ENCODE measurements around the gene SAFB2.
A peak's percentile ranks its signal among the peaks of the same experiment; 100 is the strongest.

The SAFB2 gene

GRCh38 chr19:5578097-5578846, 44.3 kb downstream of the SAFB2 start:
- peak; percentile 54 for DNase-seq

GRCh38 chr19:5575590-5575989, 47.0 kb downstream of the SAFB2 start:
- DNase-seq, result no peak

DNA sequence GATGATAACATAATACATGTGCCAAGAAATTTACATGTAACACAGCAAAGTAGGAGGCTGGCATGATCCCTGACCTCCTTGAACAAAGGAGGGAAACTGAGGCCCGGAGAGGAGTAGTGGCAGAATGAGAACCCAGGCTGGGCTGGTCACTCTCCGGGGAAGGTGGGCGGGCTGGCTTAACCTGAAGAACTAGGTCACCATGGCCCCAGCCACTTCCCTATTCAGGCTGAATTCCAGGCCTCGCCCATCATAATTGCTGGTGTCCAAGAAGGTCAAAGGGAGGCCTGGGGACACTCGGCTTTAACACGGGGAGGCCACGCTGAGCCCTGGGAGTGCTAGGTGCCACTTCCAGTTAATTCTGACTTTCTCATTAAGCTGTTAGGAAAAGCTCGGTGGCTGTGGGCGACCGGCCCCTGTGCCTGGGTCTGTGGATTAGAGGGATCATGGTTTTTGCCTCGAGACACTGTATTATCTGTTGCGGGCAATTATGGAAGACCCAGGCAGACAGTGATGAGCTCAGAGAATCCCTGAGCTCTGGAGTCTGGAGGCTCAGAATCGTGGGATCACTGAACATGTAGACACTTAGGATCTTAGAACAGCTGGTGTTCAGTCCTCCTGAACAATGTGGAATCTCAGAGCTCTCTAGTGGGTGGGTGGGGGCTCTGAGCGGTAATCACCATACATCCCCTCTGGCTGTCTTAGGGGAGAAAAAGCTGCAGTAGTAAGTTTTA, 49.9 kb downstream of the SAFB2 start:
- DNase-seq, result no peak

DNA sequence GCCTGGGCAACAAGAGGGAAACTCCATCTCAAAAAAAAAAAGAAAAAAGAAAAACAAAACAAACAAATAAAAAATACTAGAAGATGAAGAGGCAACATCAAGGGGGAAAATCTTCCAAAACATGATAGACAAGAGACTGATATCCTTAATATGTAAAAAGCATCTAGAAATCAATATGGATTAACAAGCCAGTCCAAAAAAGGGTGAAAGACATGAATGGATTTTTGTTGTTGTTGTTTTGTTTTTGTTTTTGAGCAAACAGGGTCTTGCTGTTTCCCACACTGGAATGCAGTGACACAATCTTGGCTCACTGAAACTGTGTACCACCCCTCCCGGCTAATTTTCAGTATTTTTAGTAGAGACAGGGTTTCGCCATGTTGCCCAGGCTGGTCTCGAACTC, 50.8 kb downstream of the SAFB2 start:
- no peak for DNase-seq

- DNase-seq, result no peak
Observed at GRCh38 chr19:5567970-5568407, 54.6 kb downstream of the SAFB2 start.

DNA sequence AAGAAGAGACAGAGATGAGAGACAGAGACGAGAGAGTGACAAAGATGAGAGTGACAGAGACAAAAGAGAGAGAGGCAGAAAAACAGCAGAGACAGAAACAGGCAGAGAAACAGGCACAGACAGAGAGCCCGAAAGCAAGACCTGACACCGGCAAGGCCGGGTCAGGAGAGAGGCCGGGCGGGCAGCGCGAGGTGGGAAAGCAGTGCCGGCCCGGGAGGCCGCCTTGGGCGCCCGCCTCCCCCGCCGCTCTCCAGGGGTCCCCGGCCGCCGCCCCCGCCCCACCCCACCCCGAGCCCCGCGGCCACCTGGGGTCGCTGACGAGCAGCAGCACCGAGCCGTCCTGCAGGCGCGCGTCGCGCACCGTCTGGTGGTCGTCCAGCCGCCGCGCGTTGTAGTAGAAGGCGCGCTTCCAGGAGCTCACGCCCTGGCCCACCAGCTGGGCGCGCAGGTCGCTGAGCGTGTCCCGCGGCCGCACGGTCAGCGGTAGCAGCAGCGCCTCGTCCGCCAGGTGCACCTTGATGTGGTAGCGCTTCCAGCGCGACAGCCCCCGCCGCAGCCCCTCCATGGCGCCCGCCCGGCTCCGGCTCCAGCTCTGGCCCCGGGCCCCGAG, 55.1 kb downstream of the SAFB2 start, which contains the start of gene TINCR:
TSS of gene TINCR (minus strand) at position 594 of the 610 bp plus-strand sequence.
- no peak for DNase-seq

GRCh38 chr19:5564930-5565329, 57.6 kb downstream of the SAFB2 start:
- no peak for DNase-seq

- no peak for DNase-seq
Observed at GRCh38 chr19:5563935-5564612, 58.5 kb downstream of the SAFB2 start.

DNA sequence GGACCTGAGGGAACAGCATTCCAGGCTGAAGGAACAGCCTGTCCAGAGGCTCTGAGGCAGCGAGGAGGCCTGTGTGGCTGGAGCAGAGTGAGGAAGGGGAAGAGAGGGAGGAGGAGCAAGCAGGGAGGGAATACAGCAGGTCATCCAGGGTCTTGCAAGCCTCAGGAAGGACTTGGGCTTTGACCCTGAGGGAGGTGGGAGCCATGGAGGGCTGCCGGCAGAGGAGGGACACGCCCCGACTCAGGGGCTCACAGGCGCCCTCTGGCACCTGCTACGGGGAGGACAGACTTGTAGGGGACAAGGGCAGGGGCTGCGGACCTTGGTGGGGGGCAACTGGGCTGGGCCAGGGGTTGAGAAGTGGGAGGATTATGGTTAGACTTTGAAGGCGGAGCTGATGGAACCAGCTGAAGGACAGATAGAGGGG, 59.6 kb downstream of the SAFB2 start:
- DNase-seq, result no peak

GRCh38 chr19:5562280-5562679, 60.3 kb downstream of the SAFB2 start:
- DNase-seq, result no peak

DNA sequence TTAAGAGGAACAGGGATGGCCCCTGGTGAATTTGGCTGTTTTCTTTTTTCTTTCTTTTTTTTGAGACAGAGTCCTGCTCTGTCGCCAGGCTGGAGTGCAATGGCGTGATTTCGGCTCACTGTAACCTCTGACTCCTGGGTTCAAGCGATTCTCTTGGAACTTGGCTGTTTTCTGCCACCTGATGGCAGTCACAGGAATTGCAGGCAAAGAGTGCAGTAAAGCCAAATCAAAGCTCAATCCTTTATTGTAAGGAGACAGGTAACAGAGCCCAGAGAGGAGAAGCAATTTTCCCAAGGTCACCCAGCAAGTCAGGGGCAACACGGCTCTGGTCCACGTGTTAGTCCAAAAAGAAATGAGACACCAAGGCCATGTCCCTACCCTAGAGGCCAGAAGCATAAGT, 61.0 kb downstream of the SAFB2 start:
- DNase-seq, result no peak

DNA sequence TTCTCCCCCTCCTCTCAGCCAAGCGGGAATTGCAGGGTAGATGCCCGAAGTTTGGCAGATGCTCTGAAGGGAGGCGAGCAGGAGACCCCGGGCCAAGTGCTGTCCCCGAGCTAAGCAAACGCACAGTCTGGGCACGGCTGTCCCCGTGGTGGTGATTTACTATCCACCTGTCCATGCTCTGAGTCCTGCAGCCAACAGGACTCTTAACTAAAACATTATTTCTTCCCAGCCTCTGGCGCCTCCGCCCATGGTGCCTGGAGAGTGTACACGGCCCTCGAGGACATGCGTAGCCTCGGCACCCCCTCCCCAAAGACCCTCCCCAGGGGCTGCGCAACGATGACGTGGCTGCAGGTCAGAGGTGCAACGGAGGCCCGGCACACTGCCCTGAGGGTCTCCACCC, 62.4 kb downstream of the SAFB2 start:
- no peak for DNase-seq

DNA sequence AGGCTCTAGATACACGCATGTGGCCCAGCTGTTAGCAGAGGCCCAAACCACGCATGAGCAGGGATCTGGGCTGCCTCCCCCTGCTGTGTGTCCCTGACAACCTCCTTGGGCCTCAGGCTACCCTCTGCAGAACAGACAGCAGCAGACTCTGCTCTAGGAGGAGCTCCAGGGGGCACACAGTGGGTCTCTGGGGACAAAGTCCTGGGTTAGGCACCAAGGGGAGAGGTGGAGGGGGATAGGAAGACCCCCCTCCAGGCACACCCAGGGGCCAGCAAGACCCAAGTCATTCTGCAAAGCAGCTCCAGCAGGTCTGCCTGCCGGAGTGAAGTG, 62.8 kb downstream of the SAFB2 start:
- DNase-seq, result no peak

DNA sequence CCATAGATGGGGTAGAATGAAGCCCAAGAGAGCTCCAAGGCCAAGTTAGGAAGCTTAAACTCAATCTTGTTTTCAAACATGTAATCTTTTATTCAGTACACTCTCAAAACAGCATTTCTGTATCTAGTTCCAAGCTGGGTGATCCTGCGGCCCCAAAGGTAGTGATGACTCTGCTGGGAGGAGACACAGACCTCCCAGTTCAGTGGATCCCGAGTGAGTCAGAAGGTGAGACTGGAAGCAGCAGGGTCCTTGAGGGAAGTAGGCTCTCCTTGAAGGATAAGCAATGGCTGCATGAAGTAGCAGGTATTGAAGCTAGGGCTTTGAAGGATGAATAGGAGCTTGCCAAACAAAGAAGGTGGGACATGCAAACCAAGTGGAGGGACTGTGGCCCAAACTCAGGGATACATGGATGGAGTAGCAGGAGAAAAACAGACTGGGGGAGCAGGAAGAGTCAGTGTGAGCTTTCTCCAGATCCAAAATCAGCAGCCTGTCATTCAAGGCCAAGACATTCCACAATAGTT, 64.4 kb downstream of the SAFB2 start:
- no peak for DNase-seq

GRCh38 chr19:5557691-5558090, 64.9 kb downstream of the SAFB2 start:
- DNase-seq, result no peak

DNA sequence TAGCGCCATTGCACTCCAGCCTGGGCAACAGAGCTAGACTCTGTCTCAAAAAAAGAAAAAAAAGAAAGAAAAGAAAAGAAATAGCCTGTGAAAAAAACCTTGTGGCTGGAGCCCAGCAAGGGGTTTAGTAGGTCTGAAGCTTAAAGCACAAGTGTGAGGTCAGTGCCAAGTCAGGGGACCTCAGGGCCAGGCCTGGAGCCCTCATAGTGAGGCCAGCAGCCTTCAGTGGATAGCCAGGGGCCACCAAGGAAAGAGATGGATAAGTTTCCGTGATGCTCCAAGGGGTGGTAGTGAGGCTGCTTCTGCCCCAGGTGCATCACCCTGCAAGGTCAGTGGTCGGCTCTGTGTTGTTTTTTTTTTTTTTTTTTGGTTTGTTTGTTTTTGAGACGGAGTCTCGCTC, 67.7 kb downstream of the SAFB2 start:
- DNase-seq, result no peak

DNA sequence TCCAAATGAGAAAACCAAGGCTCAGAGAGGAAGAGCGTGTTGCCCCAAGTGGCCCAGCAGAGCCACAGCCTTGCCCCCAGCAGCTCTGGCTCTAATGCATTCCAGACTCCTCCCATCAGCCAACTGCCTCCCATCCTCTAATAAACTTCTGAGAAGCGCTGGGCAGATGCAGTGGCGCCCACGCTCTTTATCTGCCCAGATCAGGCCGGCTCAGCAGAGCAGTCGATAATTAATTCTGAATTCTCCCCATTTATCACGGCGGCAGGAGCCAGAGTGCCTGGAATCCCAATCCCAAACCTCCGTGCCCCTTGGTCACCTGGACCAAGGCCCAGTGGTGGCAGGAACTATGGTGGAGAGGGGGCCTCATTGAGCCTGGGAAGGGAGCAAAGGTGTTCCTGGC, 68.7 kb downstream of the SAFB2 start:
- no peak for DNase-seq

DNA sequence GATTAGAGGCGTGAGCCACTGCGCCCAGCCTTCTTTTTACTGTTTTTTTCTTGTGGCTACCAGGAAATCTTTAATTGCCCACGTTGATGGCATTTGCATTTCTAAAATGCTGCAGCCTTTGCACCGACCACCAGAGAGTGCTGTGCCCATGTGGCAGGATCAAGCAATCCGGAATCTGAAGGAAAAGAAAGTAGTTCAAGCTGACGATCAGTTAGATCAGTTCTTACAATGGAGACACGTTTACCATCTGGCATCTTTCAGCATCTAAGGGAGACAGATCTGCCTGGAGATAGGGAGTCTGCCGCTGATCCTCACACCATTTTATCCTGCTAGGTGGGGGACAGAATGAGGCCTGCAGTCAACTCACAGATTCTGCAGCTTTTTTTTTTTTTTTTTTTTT, 74.7 kb downstream of the SAFB2 start:
- DNase-seq, result no peak

- no peak for DNase-seq
Observed at GRCh38 chr19:5545984-5546383, 76.6 kb downstream of the SAFB2 start.

- no peak for DNase-seq
Observed at GRCh38 chr19:5545051-5545450, 77.5 kb downstream of the SAFB2 start.

- no peak for DNase-seq
Observed at GRCh38 chr19:5542665-5543064, 79.9 kb downstream of the SAFB2 start.

DNA sequence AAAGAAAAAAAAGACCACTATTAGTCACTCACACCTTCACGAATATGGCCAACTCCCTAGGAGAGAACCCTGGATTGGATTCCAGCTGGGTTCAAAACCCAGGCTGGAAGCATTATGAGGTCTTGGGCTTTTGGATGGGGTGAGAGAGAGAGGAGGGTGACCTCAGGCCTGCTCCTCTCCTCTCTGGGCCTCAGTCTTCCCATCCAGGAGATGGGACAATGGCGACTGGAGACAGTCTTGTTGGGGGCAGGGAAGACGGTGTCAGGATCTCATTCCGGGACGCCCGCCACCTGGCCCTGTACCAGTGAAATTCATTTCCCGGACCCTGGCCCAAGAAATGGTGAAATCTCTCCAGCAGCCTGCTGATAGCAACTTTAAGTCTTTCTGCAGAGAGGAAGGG, 81.1 kb downstream of the SAFB2 start:
- no peak for DNase-seq

DNA sequence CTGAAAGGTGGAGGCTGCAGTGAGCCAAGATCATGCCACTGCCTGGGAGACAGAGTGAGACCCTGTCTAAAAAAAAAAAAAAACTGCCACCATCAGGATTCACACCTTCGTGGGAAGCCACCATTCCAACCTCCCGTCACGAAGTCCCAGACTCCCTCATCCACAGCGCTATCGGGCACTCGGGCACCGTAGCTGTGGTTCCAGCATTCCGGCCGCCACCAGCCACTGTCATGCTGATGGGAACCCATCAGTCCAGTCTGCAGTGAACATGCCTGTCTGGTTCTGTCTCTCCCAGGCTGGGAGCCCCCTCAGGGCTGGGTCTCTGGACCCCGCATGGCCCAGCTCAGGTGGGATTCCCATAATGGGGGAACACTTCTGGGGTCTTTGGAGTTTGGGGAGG, 82.4 kb downstream of the SAFB2 start:
- DNase-seq, result no peak
